KMS-11 (cell line): ENCODE results near the gene SART1.

Experiments used
- H2AFZ ChIP-seq: fragments of 200-600 bp; sonication (generic); 2 replicates; pipeline ENCODE4 v1.6.1; 2016; ENCODE audit warnings: antibody characterized with exemption, mixed run types, low read depth
- H3K27ac ChIP-seq: fragments of 200-600 bp; sonication (generic); 2 replicates; pipeline ENCODE4 v1.6.1; 2016; ENCODE audit warnings: mild to moderate bottlenecking, mixed run types
- H3K27me3 ChIP-seq: fragments of 200-600 bp; sonication (generic); 2 replicates; pipeline ENCODE4 v1.6.1; 2017; ENCODE audit warnings: mild to moderate bottlenecking, low read depth, mixed run types, moderate library complexity; ENCODE audit not compliant: insufficient read depth
- H3K36me3 ChIP-seq: fragments of 200-600 bp; sonication (generic); 2 replicates; pipeline ENCODE4 v1.6.1; 2017; ENCODE audit warnings: mild to moderate bottlenecking, mixed run types; ENCODE audit not compliant: insufficient read depth
- H3K4me1 ChIP-seq: fragments of 200-600 bp; sonication (generic); 2 replicates; pipeline ENCODE4 v1.6.1; 2016; ENCODE audit warnings: mild to moderate bottlenecking, low read depth, mixed run types; ENCODE audit not compliant: poor library complexity, severe bottlenecking
- H3K4me2 ChIP-seq: fragments of 200-600 bp; sonication (generic); 2 replicates; pipeline ENCODE4 v1.7.0; 2016; ENCODE audit warnings: mild to moderate bottlenecking, mixed run types
- H3K4me3 ChIP-seq: fragments of 200-600 bp; sonication (generic); IDR thresholded peaks from 2 replicates; pipeline ENCODE4 v1.6.1; 2017; ENCODE audit warnings: low read depth, low read length, mixed read lengths; ENCODE audit not compliant: insufficient read depth
- H3K79me2 ChIP-seq: fragments of 200-600 bp; sonication (generic); 2 replicates; pipeline ENCODE4 v1.6.1; 2016; ENCODE audit warnings: low read depth, mixed run types; ENCODE audit not compliant: insufficient read depth
- H3K9ac ChIP-seq: fragments of 200-600 bp; sonication (generic); 2 replicates; pipeline ENCODE4 v1.6.1; 2016; ENCODE audit warnings: mild to moderate bottlenecking, mixed run types
- H4K20me1 ChIP-seq: fragments of 200-600 bp; sonication (generic); 2 replicates; pipeline ENCODE4 v1.6.1; 2016; ENCODE audit warnings: mild to moderate bottlenecking, mixed run types; ENCODE audit not compliant: insufficient read depth
- TF ChIP-seq, protein P1 (sequence below): fragments of 200-600 bp; sonication (generic); conservative IDR thresholded peaks from 2 replicates; pipeline ENCODE4 v1.6.1; 2017; ENCODE audit warnings: low read depth, mild to moderate bottlenecking, antibody characterized with exemption, low read length, moderate library complexity, mixed read lengths

The SART1 gene

DNA sequence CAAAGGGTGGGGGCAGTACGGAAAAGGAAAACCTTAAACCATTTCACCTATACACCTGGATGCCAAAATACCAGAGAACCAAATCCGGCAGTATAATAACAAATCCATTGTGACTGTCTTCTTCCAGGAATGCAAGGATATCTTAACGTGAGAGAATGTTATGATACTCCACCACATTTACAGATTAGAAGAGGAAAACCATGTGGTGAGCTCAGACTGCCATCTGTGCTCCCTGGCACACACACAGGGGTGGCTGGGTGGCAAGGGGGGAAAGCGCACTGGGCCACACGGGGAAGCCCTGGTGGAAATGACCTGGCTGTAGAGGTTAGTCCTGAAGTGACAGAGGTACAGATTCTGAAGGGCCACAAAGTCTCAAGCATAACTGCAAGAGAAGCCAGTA is 30.5 kb downstream of the SART1 start:
- H3K4me2 ChIP-seq, result no peak overlapping the region
- H3K36me3 ChIP-seq, result no peaks in the 10 kb centered on the region
- TF ChIP-seq, protein P1, sequence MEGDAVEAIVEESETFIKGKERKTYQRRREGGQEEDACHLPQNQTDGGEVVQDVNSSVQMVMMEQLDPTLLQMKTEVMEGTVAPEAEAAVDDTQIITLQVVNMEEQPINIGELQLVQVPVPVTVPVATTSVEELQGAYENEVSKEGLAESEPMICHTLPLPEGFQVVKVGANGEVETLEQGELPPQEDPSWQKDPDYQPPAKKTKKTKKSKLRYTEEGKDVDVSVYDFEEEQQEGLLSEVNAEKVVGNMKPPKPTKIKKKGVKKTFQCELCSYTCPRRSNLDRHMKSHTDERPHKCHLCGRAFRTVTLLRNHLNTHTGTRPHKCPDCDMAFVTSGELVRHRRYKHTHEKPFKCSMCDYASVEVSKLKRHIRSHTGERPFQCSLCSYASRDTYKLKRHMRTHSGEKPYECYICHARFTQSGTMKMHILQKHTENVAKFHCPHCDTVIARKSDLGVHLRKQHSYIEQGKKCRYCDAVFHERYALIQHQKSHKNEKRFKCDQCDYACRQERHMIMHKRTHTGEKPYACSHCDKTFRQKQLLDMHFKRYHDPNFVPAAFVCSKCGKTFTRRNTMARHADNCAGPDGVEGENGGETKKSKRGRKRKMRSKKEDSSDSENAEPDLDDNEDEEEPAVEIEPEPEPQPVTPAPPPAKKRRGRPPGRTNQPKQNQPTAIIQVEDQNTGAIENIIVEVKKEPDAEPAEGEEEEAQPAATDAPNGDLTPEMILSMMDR, result no peak
- H4K20me1 ChIP-seq, result no peaks in the 10 kb centered on the region
- H3K27me3 ChIP-seq, result no peaks in the 10 kb centered on the region
- no peak overlapping the region for H3K4me3 ChIP-seq
- H3K9ac ChIP-seq, result no peak overlapping the region
- H2AFZ ChIP-seq, result no peak overlapping the region
- H3K27ac ChIP-seq, result no peak overlapping the region
- peaks cover 3% of the 10 kb centered on the region for H3K4me1 ChIP-seq
- no peaks in the 10 kb centered on the region for H3K79me2 ChIP-seq

DNA sequence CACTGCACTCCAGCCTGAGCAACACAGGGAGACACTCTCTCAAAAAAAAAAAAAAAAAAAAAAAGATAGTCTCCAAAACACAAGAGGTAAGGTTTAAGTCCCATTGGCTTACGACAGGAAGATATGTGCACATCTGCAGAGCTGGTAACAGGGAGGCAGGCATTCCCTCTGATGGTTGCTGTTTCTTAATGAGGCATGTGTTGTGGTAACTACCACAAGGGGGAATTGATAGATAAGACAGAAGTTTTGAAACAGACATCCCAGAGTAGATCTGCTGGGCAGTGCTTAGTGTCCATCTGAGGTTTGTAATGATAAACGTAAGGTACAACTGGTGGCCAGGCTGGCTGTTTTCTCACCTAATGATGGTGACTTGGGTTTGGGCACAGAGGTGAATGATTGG is 35.8 kb downstream of the SART1 start:
- Histone ChIP-seq H3K27me3 (no peaks in the 10 kb centered on the region), H3K36me3 (no peaks in the 10 kb centered on the region; the same call in 1 of the 2 replicates), H3K79me2 (peaks cover 19% of the 10 kb centered on the region), H4K20me1 (no peaks in the 10 kb centered on the region), H2AFZ (no peak overlapping the region), H3K27ac (no peak overlapping the region), H3K9ac (no peak overlapping the region), H3K4me3 (no peak overlapping the region), H3K4me2 (no peak overlapping the region), H3K4me1 (peaks cover 4% of the 10 kb centered on the region)
- TF ChIP-seq, protein P1, result no peak

DNA sequence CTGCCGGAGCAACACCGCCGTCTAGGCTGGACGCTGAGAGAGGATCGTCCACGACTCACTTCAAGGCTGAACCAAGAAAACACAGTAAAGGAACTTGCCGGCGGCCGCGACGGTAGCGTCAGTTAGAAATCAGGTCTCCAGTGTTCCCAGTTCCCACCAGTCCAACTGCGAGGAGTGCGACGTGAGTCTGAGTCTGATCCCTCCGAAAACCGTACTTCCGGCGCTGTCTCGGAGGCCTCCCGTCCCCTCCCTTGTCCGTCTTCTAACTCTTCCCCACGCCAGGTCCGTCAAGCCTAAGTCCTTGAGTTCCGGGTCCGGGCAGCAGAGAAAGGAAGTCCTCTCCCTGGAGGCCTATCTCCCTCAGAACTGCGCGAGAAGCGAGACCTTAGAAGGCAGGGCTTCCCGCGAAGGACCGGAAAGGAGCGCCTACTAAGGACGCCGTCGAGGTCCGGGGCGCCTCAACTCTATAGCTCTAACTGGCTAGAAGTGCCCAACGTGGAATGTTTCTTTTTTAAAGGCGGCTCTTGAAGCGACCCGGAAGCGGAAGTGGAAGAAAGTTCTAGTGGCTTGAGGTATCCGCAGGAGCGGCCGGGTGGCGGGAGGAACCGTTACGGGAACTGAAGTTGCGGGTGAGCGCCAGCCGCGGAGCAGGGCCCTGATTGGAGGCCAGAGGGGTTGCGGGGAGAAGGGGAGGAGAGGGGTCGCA is 40.6 kb downstream of the SART1 start, which contains the start of the genes BANF1 and EIF1AD:
Gene BANF1 (plus strand): TSS at position 562 of the 706 bp plus-strand sequence. CDS start 748 bp downstream, outside the sequence.
Gene EIF1AD (minus strand): TSS at position 216 of the 706 bp plus-strand sequence. CDS start 1,768 bp downstream, outside the sequence.
- Histone ChIP-seq H3K27me3 (no peaks in the 10 kb centered on the region), H3K9ac (peak within 1 kb of the TSS; percentile 63), H3K36me3 (peaks cover 5% of the 10 kb centered on the region; the same call in 1 of the 2 replicates), H3K4me2 (peak within 1 kb of the TSS; percentile 72), H3K27ac (peak within 1 kb of the TSS; percentile 72), H3K4me3 (no peak within 1 kb of the TSS), H3K79me2 (peaks cover 27% of the 10 kb centered on the region), H4K20me1 (no peaks in the 10 kb centered on the region), H2AFZ (peak within 1 kb of the TSS; percentile 58; the same call in 1 of the 2 replicates), H3K4me1 (peaks cover 16% of the 10 kb centered on the region)
- TF ChIP-seq, protein P1, result no peak

DNA sequence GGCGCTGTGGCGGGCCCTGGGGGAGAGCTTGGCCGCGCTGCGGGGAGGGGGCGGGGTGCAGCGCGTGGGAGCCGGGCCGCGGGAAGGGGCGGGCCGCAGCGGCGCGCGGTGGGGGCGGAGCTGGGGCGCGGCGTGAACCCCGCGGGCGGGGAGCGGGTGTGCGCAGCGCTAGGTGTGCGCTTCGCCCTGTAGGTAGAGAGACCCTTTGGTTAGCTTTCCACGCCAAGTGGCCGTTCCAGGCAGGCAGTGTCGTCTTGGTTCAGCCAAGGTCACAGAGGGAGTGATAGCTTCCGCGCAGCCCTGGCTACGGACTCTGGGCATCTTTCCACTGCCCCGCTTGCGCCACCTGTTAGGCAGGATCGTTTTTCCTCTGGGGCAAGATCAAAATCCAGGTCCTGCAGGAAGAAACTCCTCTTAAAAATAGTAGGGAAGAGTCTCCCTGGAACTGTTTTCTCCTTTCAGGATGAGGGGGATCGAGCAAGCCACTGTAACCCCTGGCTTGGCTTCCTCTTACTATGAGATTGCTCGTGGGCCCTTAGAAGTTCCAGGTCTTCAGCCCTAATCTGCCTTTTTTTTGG is 41.2 kb downstream of the SART1 start:
- Histone ChIP-seq H2AFZ (peak overlapping the region; percentile 58; the same call in 1 of the 2 replicates), H3K4me1 (peaks cover 16% of the 10 kb centered on the region), H3K27ac (peak overlapping the region; percentile 72), H3K4me3 (no peak overlapping the region), H3K27me3 (no peaks in the 10 kb centered on the region), H4K20me1 (no peaks in the 10 kb centered on the region), H3K4me2 (peak overlapping the region; percentile 71), H3K9ac (peak overlapping the region; percentile 63), H3K79me2 (peaks cover 27% of the 10 kb centered on the region), H3K36me3 (0 out of 2 replicates have a peak, but pooled peaks cover 5% of the 10 kb centered on the region)
- TF ChIP-seq, protein P1, result no peak
